Body of pancreas (tissue), 4 donors: Measurements from ENCODE around the gene NR1H3.

ENCODE experiments used
- CTCF ChIP-seq, 7 experiments: fragments of 450-650 bp in 4 of 7; fragments of 200-600 bp in 3 of 7; sonication (generic) in 3 of 7; IDR thresholded peaks; one replicate each; pipeline ENCODE4 v1.5.1; 2016 to 2019; ENCODE audit warnings: antibody characterized with exemption in 7 of 7
- POLR2A ChIP-seq, 3 donors: fragments of 450-650 bp; IDR thresholded peaks; one replicate each; pipeline ENCODE4 v1.6.1; 2016; ENCODE audit warnings: antibody characterized with exemption in 3 of 3, mild to moderate bottlenecking in 2 of 3

GRCh38 chr11:47278058-47278457 lies 20.3 kb downstream of the NR1H3 start:
- TF ChIP-seq CTCF (IDR thresholded peaks at IDR 0.05): no peak
- no peak for TF ChIP-seq POLR2A (IDR thresholded peaks at IDR 0.05)
